ENCODE data around the gene PRKAG2. TPM values are rescaled to one million over a fixed set of nuclear protein-coding genes. Genes with fewer than 3 reads are reported as not detected.
A peak's percentile ranks its signal among the peaks of the same experiment; 100 is the strongest.

PRKAG2 gene
- total RNA-seq, 2 donors from 2014 or later, result 38.3 to 78.5 TPM

GRCh38 chr7:151592868-151593486 is 283.9 kb downstream of the PRKAG2 start:
- Histone ChIP-seq H3K4me3 (no peak overlapping the region), H3K27ac (no peak overlapping the region), H3K9me3 (no peaks in the 10 kb centered on the region), H3K27me3 (replicated peaks; ENCODE audit: insufficient read depth) (no peaks in the 10 kb centered on the region), H3K36me3 (peaks cover 5% of the 10 kb centered on the region), H3K4me1 (ENCODE audit: control insufficient read depth in 1 of 2, low read depth in 2 of 2) (peaks cover 4 to 38% of the 10 kb centered on the region in 2 donors)
- DNase-seq (ENCODE audit: low spot score) (peak; percentile 19), ATAC-seq (ENCODE audit: insufficient number of reproducible peaks, low FRiP score, low read depth) (peak; percentile 85)
- TF ChIP-seq CTCF (IDR thresholded peaks at IDR 0.05), result no peak

- peaks cover 4 to 36% of the 10 kb centered on the region in 2 donors for H3K4me1 ChIP-seq (ENCODE audit: control insufficient read depth in 1 of 2, low read depth in 2 of 2)
- ATAC-seq (ENCODE audit: insufficient number of reproducible peaks, low FRiP score, low read depth) (no peak), DNase-seq (ENCODE audit: low spot score) (no peak)
- no peaks in the 10 kb centered on the region for H3K27me3 ChIP-seq (replicated peaks; ENCODE audit: insufficient read depth)
- peaks cover 5% of the 10 kb centered on the region for H3K36me3 ChIP-seq
- TF ChIP-seq CTCF (IDR thresholded peaks at IDR 0.05), result no peak
- H3K4me3 ChIP-seq, result no peak overlapping the region
- H3K9me3 ChIP-seq, result no peaks in the 10 kb centered on the region
- H3K27ac ChIP-seq, result no peak overlapping the region
These were observed 284.6 kb downstream of the PRKAG2 start for GRCh38 chr7:151592330-151592729.

GRCh38 chr7:151591866-151592265 is 285.0 kb downstream of the PRKAG2 start:
- H3K4me1 ChIP-seq (ENCODE audit: control insufficient read depth in 1 of 2, low read depth in 2 of 2), result peaks cover 4 to 36% of the 10 kb centered on the region in 2 donors
- DNase-seq (ENCODE audit: low spot score), result no peak
- peaks cover 5% of the 10 kb centered on the region for H3K36me3 ChIP-seq
- H3K9me3 ChIP-seq, result no peaks in the 10 kb centered on the region
- H3K4me3 ChIP-seq, result no peak overlapping the region
- no peak for ATAC-seq (ENCODE audit: insufficient number of reproducible peaks, low FRiP score, low read depth)
- no peak overlapping the region for H3K27ac ChIP-seq
- TF ChIP-seq CTCF (IDR thresholded peaks at IDR 0.05), result no peak
- no peaks in the 10 kb centered on the region for H3K27me3 ChIP-seq (replicated peaks; ENCODE audit: insufficient read depth)

GRCh38 chr7:151590850-151591771 is 285.8 kb downstream of the PRKAG2 start:
- DNase-seq (ENCODE audit: low spot score) (no peak), ATAC-seq (ENCODE audit: insufficient number of reproducible peaks, low FRiP score, low read depth) (no peak)
- Histone ChIP-seq H3K9me3 (no peaks in the 10 kb centered on the region), H3K27ac (no peak overlapping the region), H3K27me3 (replicated peaks; ENCODE audit: insufficient read depth) (no peaks in the 10 kb centered on the region), H3K36me3 (peaks cover 5% of the 10 kb centered on the region), H3K4me1 (ENCODE audit: control insufficient read depth in 1 of 2, low read depth in 2 of 2) (peaks cover 4 to 36% of the 10 kb centered on the region in 2 donors), H3K4me3 (no peak overlapping the region)
- no peak for TF ChIP-seq CTCF (IDR thresholded peaks at IDR 0.05)

GRCh38 chr7:151590071-151590849 is 286.7 kb downstream of the PRKAG2 start:
- no peak for TF ChIP-seq CTCF (IDR thresholded peaks at IDR 0.05)
- Histone ChIP-seq H3K4me3 (no peak overlapping the region), H3K4me1 (ENCODE audit: control insufficient read depth in 1 of 2, low read depth in 2 of 2) (peaks cover 0 to 28% of the 10 kb centered on the region in 2 donors), H3K27ac (no peak overlapping the region), H3K27me3 (replicated peaks; ENCODE audit: insufficient read depth) (no peaks in the 10 kb centered on the region), H3K36me3 (peaks cover 5% of the 10 kb centered on the region), H3K9me3 (no peaks in the 10 kb centered on the region)
- DNase-seq (ENCODE audit: low spot score), result no peak
- ATAC-seq (ENCODE audit: insufficient number of reproducible peaks, low FRiP score, low read depth), result no peak
